ENCODE measurements around the gene FGF18. TPM values are rescaled to one million over a fixed set of nuclear protein-coding genes. Genes with fewer than 3 reads are reported as not detected.
A peak's percentile ranks its signal among the peaks of the same experiment; 100 is the strongest.

Gene FGF18
- total RNA-seq, 6 donors from 2014 or later: 0.44 to 4.6 (median 1.4) TPM

DNA sequence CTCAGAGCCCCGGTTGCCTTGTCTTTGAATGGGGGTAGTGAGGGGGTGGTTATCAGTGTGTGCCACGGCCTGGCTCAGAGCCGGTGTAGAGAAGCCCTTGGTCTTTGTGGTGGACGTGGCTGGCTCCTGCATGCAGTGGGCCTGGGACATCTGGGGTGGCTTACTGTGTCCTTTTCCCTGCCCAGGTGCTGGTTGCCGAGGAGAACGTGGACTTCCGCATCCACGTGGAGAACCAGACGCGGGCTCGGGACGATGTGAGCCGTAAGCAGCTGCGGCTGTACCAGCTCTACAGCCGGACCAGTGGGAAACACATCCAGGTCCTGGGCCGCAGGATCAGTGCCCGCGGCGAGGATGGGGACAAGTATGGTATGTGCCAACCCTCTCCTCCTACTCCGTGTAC, 16.5 kb downstream of the FGF18 start:
- WGBS, 2 donors: 95 to 96% methylated on average over 20 of the region's 20 CpGs
- no peak for DNase-seq

GRCh38 chr5:171436804-171437285, 17.4 kb downstream of the FGF18 start:
- Histone ChIP-seq H3K4me3 (no peak overlapping the region), H3K4me1 (peaks cover 0 to 4% (median 0%) of the 10 kb centered on the region in 4 donors), H3K27ac (peak overlapping the region in 1 of 4 donors; percentile 12), H3K36me3 (no peaks in the 10 kb centered on the region), H3K9me3 (no peaks in the 10 kb centered on the region), H3K27me3 (no peaks in the 10 kb centered on the region)
- 78 to 85% methylated on average over 11 to 13 of the region's 13 CpGs for WGBS, 2 donors
- DNase-seq (peak in 1 of 2 donors; percentile 28), ATAC-seq (ENCODE audit: low FRiP score in 2 of 2) (peak in 1 of 2 donors; percentile 8)
- no peak for TF ChIP-seq POLR2A (IDR thresholded peaks at IDR 0.05)
- TF ChIP-seq POLR2AphosphoS5 (IDR thresholded peaks at IDR 0.05): no peak
- no peak for TF ChIP-seq EP300 (IDR thresholded peaks at IDR 0.05)
- no peak for TF ChIP-seq CTCF (IDR thresholded peaks at IDR 0.05)

More for the DNA sequence above, 16.5 kb downstream of the FGF18 start:
- no peak for ATAC-seq (ENCODE audit: low FRiP score in 2 of 2)
- no peak overlapping the region for H3K4me3 ChIP-seq
- H3K27ac ChIP-seq: no peak overlapping the region
- H3K9me3 ChIP-seq: no peaks in the 10 kb centered on the region
- no peaks in the 10 kb centered on the region for H3K27me3 ChIP-seq
- H3K36me3 ChIP-seq: no peaks in the 10 kb centered on the region
- H3K4me1 ChIP-seq: peaks cover 0 to 4% (median 0%) of the 10 kb centered on the region in 4 donors
- TF ChIP-seq EP300 (IDR thresholded peaks at IDR 0.05) (no peak), CTCF (IDR thresholded peaks at IDR 0.05) (no peak), POLR2AphosphoS5 (IDR thresholded peaks at IDR 0.05) (no peak), POLR2A (IDR thresholded peaks at IDR 0.05) (no peak)

GRCh38 chr5:171437286-171437821, 17.9 kb downstream of the FGF18 start:
- no peak overlapping the region for H3K4me3 ChIP-seq
- no peaks in the 10 kb centered on the region for H3K27me3 ChIP-seq
- H3K9me3 ChIP-seq: no peaks in the 10 kb centered on the region
- WGBS, 2 donors: 62 to 65% methylated on average over 14 of the region's 14 CpGs
- no peaks in the 10 kb centered on the region for H3K36me3 ChIP-seq
- H3K4me1 ChIP-seq: peaks cover 0 to 4% (median 0%) of the 10 kb centered on the region in 4 donors
- no peak for ATAC-seq (ENCODE audit: low FRiP score in 2 of 2)
- peak overlapping the region in 1 of 4 donors; percentile 12 for H3K27ac ChIP-seq
- no peak for DNase-seq
- TF ChIP-seq CTCF (IDR thresholded peaks at IDR 0.05): no peak
- no peak for TF ChIP-seq POLR2A (IDR thresholded peaks at IDR 0.05)
- no peak for TF ChIP-seq EP300 (IDR thresholded peaks at IDR 0.05)
- TF ChIP-seq POLR2AphosphoS5 (IDR thresholded peaks at IDR 0.05): no peak

DNA sequence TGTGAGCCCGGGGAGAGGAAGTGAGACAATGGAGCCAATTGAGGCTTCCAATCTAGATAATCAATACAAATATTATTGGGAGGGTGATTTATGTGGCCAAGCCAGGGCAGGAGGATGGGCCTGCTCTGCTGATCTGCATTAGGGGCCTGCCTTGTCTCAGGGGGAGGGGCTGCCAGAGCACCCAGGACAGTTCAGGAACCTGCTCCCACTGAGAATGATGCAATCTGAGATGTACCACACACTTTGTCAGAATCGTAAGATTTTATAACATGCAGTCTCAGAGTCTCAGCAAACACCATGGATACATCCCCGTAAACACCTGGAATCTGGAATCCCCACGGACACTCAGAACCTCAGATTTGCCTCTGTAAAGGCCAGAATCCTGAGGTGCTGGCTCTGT, 19.3 kb downstream of the FGF18 start:
- Histone ChIP-seq H3K27me3 (no peaks in the 10 kb centered on the region), H3K9me3 (no peaks in the 10 kb centered on the region), H3K4me3 (no peak overlapping the region), H3K4me1 (peaks cover 0 to 4% (median 0%) of the 10 kb centered on the region in 4 donors), H3K27ac (no peak overlapping the region), H3K36me3 (no peaks in the 10 kb centered on the region)
- TF ChIP-seq EP300 (IDR thresholded peaks at IDR 0.05) (no peak), CTCF (IDR thresholded peaks at IDR 0.05) (no peak), POLR2A (IDR thresholded peaks at IDR 0.05) (no peak), POLR2AphosphoS5 (IDR thresholded peaks at IDR 0.05) (no peak)
- WGBS, 2 donors: 78 to 81% methylated on average over 4 of the region's 4 CpGs
- ATAC-seq (ENCODE audit: low FRiP score in 2 of 2): no peak
- no peak for DNase-seq

Data from upper lobe of left lung (tissue), 6 donors.